Thyroid gland (tissue), 4 donors: ENCODE results near the gene MRTFB.

Experiments
- POLR2A ChIP-seq, 2 donors: fragments of 450-650 bp; IDR thresholded peaks; one replicate each; pipeline ENCODE4 v1.6.1; 2017; ENCODE audit warnings: antibody characterized with exemption in 2 of 2, mild to moderate bottlenecking in 2 of 2, moderate library complexity in 1 of 2
- TF ChIP-seq, protein P1 (sequence below), 6 experiments: fragments of 200-600 bp in 3 of 6; fragments of 450-650 bp in 3 of 6; sonication (generic) in 3 of 6; IDR thresholded peaks; one replicate each; pipeline ENCODE4 v1.5.1; 2016 to 2019; ENCODE audit warnings: antibody characterized with exemption in 6 of 6, mild to moderate bottlenecking in 2 of 6, inconsistent platforms in 1 of 6, moderate library complexity in 1 of 6

DNA sequence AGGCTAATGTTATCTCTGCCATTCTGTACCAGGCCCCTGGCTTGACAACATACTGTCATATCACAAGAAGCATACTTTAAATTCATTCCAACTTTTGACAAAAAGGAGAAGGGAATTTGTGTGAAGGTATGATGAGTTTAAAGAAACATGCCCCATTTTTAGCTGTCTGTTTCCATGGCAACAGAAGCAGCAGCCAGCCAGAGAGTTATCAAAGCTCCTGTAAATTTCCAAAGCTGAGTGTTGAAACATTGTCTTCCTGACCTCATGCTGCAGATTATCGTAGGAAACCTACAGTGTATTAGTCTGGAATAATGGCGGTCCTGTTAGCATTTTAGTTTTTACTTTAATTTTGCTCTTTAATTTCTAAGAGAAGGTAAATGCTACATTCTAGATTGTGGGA lies 124.9 kb downstream of the MRTFB start:
- TF ChIP-seq, protein P1, sequence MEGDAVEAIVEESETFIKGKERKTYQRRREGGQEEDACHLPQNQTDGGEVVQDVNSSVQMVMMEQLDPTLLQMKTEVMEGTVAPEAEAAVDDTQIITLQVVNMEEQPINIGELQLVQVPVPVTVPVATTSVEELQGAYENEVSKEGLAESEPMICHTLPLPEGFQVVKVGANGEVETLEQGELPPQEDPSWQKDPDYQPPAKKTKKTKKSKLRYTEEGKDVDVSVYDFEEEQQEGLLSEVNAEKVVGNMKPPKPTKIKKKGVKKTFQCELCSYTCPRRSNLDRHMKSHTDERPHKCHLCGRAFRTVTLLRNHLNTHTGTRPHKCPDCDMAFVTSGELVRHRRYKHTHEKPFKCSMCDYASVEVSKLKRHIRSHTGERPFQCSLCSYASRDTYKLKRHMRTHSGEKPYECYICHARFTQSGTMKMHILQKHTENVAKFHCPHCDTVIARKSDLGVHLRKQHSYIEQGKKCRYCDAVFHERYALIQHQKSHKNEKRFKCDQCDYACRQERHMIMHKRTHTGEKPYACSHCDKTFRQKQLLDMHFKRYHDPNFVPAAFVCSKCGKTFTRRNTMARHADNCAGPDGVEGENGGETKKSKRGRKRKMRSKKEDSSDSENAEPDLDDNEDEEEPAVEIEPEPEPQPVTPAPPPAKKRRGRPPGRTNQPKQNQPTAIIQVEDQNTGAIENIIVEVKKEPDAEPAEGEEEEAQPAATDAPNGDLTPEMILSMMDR (IDR thresholded peaks at IDR 0.05): no peak
- no peak for TF ChIP-seq POLR2A (IDR thresholded peaks at IDR 0.05)
